GM10847 (cell line): ENCODE data around the gene CCDC196.

ENCODE experiments used
- POLR2A ChIP-seq: IDR thresholded peaks from 2 replicates; pipeline ENCODE4 v1.6.1; 2011; ENCODE audit not compliant: insufficient read length; ENCODE audit errors: extremely low read depth

Gene CCDC196

GRCh38 chr14:66483322-66483721 lies 2.8 kb upstream of the CCDC196 start:
- no peak for TF ChIP-seq POLR2A

GRCh38 chr14:66485029-66485428 lies 1.1 kb upstream of the CCDC196 start:
- no peak for TF ChIP-seq POLR2A

- TF ChIP-seq POLR2A = no peak
These were observed 993 bp downstream of the CCDC196 start for GRCh38 chr14:66487164-66487563.

- no peak for TF ChIP-seq POLR2A
These were observed 4.3 kb downstream of the CCDC196 start for GRCh38 chr14:66490143-66491111.

- no peak for TF ChIP-seq POLR2A
These were observed 7.6 kb downstream of the CCDC196 start for GRCh38 chr14:66493750-66494149.

- no peak for TF ChIP-seq POLR2A
These were observed 9.3 kb downstream of the CCDC196 start for GRCh38 chr14:66495218-66496098.

- no peak for TF ChIP-seq POLR2A
These were observed 10.1 kb downstream of the CCDC196 start for GRCh38 chr14:66496188-66496807.

- TF ChIP-seq POLR2A = no peak
These were observed 10.7 kb downstream of the CCDC196 start for GRCh38 chr14:66496911-66497310.

- no peak for TF ChIP-seq POLR2A
These were observed 12.1 kb downstream of the CCDC196 start for GRCh38 chr14:66498311-66498710.

- TF ChIP-seq POLR2A = no peak
These were observed 15.4 kb downstream of the CCDC196 start for GRCh38 chr14:66501592-66501991.

GRCh38 chr14:66503532-66503931 lies 17.4 kb downstream of the CCDC196 start:
- no peak for TF ChIP-seq POLR2A

- no peak for TF ChIP-seq POLR2A
These were observed 21.1 kb downstream of the CCDC196 start for GRCh38 chr14:66507181-66507721.

GRCh38 chr14:66507722-66508546 lies 21.8 kb downstream of the CCDC196 start, which contains the start of gene GPHN:
GPHN (plus strand) TSS chr14:66508147.
- peak; percentile 67 for TF ChIP-seq POLR2A

- TF ChIP-seq POLR2A = no peak
These were observed 22.3 kb downstream of the CCDC196 start for GRCh38 chr14:66508547-66508845.
